Activated CD8-positive, alpha-beta T cell treated with anti-CD3 and anti-CD28 coated beads for 36 hours (primary cell): Measurements from ENCODE around the gene IGFLR1. TPM values are rescaled to one million over a fixed set of nuclear protein-coding genes. Genes with fewer than 3 reads are reported as not detected.

Experiments used
- ATAC-seq: fragments of 200-7000 bp; cut with Tn5 transposase; one replicate; pipeline ENCODE4 v1.10.0; 2021; ENCODE audit warnings: mild to moderate bottlenecking, moderate library complexity
- CTCF ChIA-PET: fragments of 350-600 bp; sonication (Branson Sonifier 250); formaldehyde crosslinking; loops from one replicate; lab custom pipeline; 2021; ENCODE audit warnings: antibody characterized with exemption; lab: Charles Lee
- POLR2A ChIA-PET: fragments of 350-600 bp; sonication (Branson Sonifier 250); formaldehyde crosslinking; loops from one replicate; lab custom pipeline; 2021; ENCODE audit warnings: antibody characterized with exemption; lab: Charles Lee
- DNase-seq: peaks from one replicate; pipeline ENCODE4 v3.0.0-alpha.2; 2020
- H3K27ac Mint-ChIP-seq: one replicate; pipeline ENCODE4 v1.8.0; 2021; ENCODE audit warnings: mild to moderate bottlenecking, mixed read lengths
- H3K27me3 Mint-ChIP-seq: one replicate; pipeline ENCODE4 v1.8.0; 2021; ENCODE audit warnings: mixed read lengths
- H3K36me3 Mint-ChIP-seq: one replicate; pipeline ENCODE4 v1.8.0; 2021; ENCODE audit warnings: low read depth, mixed read lengths
- H3K4me1 Mint-ChIP-seq: one replicate; pipeline ENCODE4 v1.8.0; 2021; ENCODE audit warnings: low read depth, mixed read lengths
- H3K4me3 Mint-ChIP-seq: one replicate; pipeline ENCODE4 v1.8.0; 2021; ENCODE audit warnings: mild to moderate bottlenecking, moderate library complexity, mixed read lengths
- H3K9me3 Mint-ChIP-seq: one replicate; pipeline ENCODE4 v1.8.0; 2021; ENCODE audit warnings: mixed read lengths
- intact Hi-C: fragments of 100-400 bp; cut with micrococcal nuclease; formaldehyde crosslinking; loops from one replicate; pipeline ENCODE4 v1.10.0; 2022
- total RNA-seq, 2 experiments: library from RNA; stranded (reverse); gene quantifications; one replicate each; pipeline ENCODE4 v1.2.3, GENCODE V29; 2021
- TF ChIP-seq, protein P1 (sequence below): fragments of 200-600 bp; IDR thresholded peaks from one replicate; pipeline ENCODE4 v1.8.0; 2022; ENCODE audit warnings: antibody characterized with exemption, mild to moderate bottlenecking

The IGFLR1 gene
- total RNA-seq, 2 experiments from 2014 or later: 140 to 143 TPM

DNA sequence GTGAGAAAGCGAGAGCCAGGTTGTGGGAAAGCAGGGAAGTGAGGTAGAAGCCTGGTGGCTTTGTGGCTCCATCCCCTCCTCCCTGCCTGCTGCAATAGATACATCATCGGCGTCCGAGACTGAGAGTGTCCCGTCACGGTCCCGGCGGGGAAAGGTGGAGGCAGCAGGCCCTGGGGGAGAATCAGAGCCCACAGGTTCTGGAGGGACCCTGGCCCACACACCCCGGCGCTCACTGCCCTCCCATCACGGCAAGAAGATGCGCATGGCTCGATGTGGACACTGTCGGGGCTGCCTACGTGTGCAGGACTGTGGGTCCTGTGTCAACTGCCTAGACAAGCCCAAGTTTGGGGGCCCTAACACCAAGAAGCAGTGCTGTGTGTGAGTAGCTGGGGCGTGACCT, 19.4 kb downstream of the IGFLR1 start:
- CTCF ChIA-PET: no interaction called here
- no peak overlapping the region for H3K27ac Mint-ChIP-seq

DNA sequence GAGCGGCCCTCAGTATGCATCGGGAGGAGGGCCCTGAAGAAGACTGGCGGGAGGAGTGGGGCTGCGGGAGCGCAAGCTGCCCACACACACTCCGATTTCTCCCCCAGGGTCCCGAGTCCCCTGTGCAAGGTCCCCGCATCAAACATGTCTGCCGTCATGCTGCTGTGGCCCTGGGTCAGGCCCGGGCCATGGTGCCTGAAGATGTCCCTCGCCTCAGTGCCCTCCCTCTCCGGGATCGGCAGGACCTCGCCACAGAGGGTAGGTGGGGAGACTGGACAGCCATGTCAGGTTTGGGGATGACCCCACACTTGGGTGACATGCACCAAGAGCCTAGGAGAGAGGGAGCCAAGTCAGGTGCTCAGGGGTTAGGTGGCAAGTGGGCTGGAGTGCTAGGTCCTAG, 19.8 kb downstream of the IGFLR1 start:
- POLR2A ChIA-PET: interaction anchor here (1.4 to 9.5 kb wide), 4 partner anchors 9 to 30 kb away, joined by 4 to 105 read pairs (median 60); partner anchors contain the start of gene IGFLR1
- ATAC-seq (no peak), DNase-seq (no peak)
- Mint-ChIP-seq H3K27ac (no peak overlapping the region), H3K4me1 (peaks cover 29% of the 10 kb centered on the region), H3K27me3 (no peaks in the 10 kb centered on the region), H3K9me3 (no peaks in the 10 kb centered on the region), H3K36me3 (peaks cover 77% of the 10 kb centered on the region), H3K4me3 (no peak overlapping the region)
- CTCF ChIA-PET: interaction anchor here (1.6 kb wide), 1 partner anchor 28 kb away, joined by 6 read pairs; no protein-coding TSS in a partner anchor
- intact Hi-C loops: no loop called here
- TF ChIP-seq, protein P1, sequence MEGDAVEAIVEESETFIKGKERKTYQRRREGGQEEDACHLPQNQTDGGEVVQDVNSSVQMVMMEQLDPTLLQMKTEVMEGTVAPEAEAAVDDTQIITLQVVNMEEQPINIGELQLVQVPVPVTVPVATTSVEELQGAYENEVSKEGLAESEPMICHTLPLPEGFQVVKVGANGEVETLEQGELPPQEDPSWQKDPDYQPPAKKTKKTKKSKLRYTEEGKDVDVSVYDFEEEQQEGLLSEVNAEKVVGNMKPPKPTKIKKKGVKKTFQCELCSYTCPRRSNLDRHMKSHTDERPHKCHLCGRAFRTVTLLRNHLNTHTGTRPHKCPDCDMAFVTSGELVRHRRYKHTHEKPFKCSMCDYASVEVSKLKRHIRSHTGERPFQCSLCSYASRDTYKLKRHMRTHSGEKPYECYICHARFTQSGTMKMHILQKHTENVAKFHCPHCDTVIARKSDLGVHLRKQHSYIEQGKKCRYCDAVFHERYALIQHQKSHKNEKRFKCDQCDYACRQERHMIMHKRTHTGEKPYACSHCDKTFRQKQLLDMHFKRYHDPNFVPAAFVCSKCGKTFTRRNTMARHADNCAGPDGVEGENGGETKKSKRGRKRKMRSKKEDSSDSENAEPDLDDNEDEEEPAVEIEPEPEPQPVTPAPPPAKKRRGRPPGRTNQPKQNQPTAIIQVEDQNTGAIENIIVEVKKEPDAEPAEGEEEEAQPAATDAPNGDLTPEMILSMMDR: no peak

More for the DNA sequence above, 19.4 kb downstream of the IGFLR1 start:
- no peak overlapping the region for H3K4me3 Mint-ChIP-seq
- H3K9me3 Mint-ChIP-seq: no peaks in the 10 kb centered on the region
- TF ChIP-seq, protein P1: no peak
- no peaks in the 10 kb centered on the region for H3K27me3 Mint-ChIP-seq
- peaks cover 29% of the 10 kb centered on the region for H3K4me1 Mint-ChIP-seq
- ATAC-seq: no peak
- peaks cover 78% of the 10 kb centered on the region for H3K36me3 Mint-ChIP-seq
- POLR2A ChIA-PET: interaction anchor here (0.9 to 9.5 kb wide), 7 partner anchors 9 to 45 kb away, joined by 4 to 105 read pairs (median 6); partner anchors contain the start of genes PSENEN and U2AF1L4
- DNase-seq: no peak
- intact Hi-C loops: no loop called here

DNA sequence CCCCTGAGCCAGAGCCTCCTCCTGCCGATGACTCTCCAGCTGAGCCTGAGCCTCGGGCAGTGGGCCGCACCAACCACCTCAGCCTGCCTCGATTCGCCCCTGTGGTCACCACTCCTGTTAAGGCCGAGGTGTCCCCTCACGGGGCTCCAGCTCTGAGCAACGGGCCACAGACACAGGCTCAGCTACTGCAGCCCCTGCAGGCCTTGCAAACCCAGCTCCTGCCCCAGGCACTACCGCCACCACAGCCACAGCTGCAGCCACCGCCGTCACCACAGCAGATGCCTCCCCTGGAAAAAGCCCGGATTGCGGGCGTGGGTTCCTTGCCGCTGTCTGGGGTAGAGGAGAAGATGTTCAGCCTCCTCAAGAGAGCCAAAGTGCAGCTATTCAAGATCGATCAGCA, 20.9 kb downstream of the IGFLR1 start:
- intact Hi-C loops: no loop called here
- peak; percentile 13 for DNase-seq
- Mint-ChIP-seq H3K27me3 (no peaks in the 10 kb centered on the region), H3K4me1 (peaks cover 29% of the 10 kb centered on the region), H3K36me3 (peaks cover 82% of the 10 kb centered on the region), H3K9me3 (no peaks in the 10 kb centered on the region), H3K27ac (peak overlapping the region; percentile 52), H3K4me3 (peak overlapping the region; percentile 29)
- TF ChIP-seq, protein P1: no peak
- ChIA-PET CTCF (interaction anchor here (1.6 kb wide), 1 partner anchor 27 kb away, joined by 6 read pairs; no protein-coding TSS in a partner anchor), POLR2A (interaction anchor here (1.0 to 9.5 kb wide), 7 partner anchors 7 to 57 kb away, joined by 3 to 105 read pairs (median 11); partner anchors contain the start of genes IGFLR1, PSENEN and U2AF1L4)
- ATAC-seq: no peak

DNA sequence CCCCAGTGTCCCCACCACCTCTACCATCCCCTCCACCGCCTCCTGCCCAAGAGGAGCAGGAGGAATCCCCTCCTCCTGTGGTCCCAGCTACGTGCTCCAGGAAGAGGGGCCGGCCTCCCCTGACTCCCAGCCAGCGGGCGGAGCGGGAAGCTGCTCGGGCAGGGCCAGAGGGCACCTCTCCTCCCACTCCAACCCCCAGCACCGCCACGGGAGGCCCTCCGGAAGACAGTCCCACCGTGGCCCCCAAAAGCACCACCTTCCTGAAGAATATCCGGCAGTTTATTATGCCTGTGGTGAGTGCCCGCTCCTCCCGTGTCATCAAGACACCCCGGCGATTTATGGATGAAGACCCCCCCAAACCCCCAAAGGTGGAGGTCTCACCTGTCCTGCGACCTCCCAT, 21.6 kb downstream of the IGFLR1 start:
- POLR2A ChIA-PET: interaction anchor here (1.0 to 9.5 kb wide), 8 partner anchors 8 to 57 kb away, joined by 3 to 105 read pairs (median 8); partner anchors contain the start of genes IGFLR1, PSENEN and U2AF1L4
- ATAC-seq (no peak), DNase-seq (peak; percentile 26)
- Mint-ChIP-seq H3K9me3 (no peaks in the 10 kb centered on the region), H3K36me3 (peaks cover 82% of the 10 kb centered on the region), H3K4me1 (peaks cover 29% of the 10 kb centered on the region), H3K27ac (no peak overlapping the region), H3K27me3 (no peaks in the 10 kb centered on the region), H3K4me3 (peak overlapping the region; percentile 2)
- CTCF ChIA-PET: interaction anchor here (1.6 kb wide), 1 partner anchor 26 kb away, joined by 6 read pairs; no protein-coding TSS in a partner anchor
- TF ChIP-seq, protein P1: no peak
- intact Hi-C loops: no loop called here

DNA sequence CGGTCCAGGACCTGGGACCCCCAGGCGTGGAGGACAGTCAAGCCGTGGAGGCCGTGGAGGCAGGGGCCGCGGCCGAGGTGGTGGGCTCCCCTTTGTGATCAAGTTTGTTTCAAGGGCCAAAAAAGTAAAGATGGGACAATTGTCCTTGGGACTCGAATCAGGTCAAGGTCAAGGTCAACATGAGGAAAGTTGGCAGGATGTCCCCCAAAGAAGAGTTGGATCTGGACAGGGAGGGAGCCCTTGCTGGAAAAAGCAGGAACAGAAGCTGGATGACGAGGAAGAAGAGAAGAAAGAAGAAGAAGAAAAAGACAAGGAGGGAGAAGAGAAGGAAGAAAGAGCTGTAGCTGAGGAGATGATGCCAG, 22.1 kb downstream of the IGFLR1 start:
- ATAC-seq: no peak
- POLR2A ChIA-PET: interaction anchor here (1.2 to 9.5 kb wide), 6 partner anchors 9 to 22 kb away, joined by 3 to 105 read pairs (median 33); partner anchors contain the start of gene IGFLR1
- peaks cover 82% of the 10 kb centered on the region for H3K36me3 Mint-ChIP-seq

More for the DNA sequence above, 22.1 kb downstream of the IGFLR1 start:
- Mint-ChIP-seq H3K4me3 (peak overlapping the region; percentile 94), H3K9me3 (no peaks in the 10 kb centered on the region), H3K27me3 (no peaks in the 10 kb centered on the region), H3K4me1 (peaks cover 29% of the 10 kb centered on the region), H3K27ac (peak overlapping the region; percentile 80)
- intact Hi-C loops: no loop called here
- CTCF ChIA-PET: interaction anchor here (0.6 kb wide), 1 partner anchor 20 kb away, joined by 3 read pairs; no protein-coding TSS in a partner anchor
- TF ChIP-seq, protein P1: no peak
- DNase-seq: no peak
